Amniotic stem cell (primary cell): ENCODE measurements around the gene PTPRF.
A peak's percentile ranks its signal among the peaks of the same experiment; 100 is the strongest.

Experiments used
- DNase-seq: peaks from one replicate; lab custom pipeline; 2025; lab: John Stamatoyannopoulos, UW

PTPRF gene

GRCh38 chr1:43582162-43582566, 51.5 kb downstream of the PTPRF start:
- DNase-seq, result peak; percentile 81

DNA sequence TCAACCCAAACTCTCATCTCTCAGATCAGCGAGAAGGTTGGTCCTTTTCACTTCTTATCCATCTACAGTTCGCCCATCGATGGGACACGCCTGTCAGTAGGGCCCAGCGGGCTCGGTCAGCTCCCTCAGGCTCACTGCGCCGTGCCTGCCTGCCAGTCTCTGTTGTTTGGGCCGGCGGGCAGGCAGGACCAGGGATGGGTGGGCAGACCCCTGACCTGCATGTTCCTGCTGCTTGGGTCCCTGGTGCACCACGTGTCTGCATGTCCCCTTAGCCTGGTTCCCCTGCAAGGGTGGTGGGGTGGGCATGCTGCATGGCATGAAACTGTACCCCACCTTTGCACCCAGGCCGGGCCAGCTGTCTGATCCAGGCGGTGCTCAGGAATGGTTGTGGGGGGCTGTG, 52.4 kb downstream of the PTPRF start:
- DNase-seq, result no peak

DNA sequence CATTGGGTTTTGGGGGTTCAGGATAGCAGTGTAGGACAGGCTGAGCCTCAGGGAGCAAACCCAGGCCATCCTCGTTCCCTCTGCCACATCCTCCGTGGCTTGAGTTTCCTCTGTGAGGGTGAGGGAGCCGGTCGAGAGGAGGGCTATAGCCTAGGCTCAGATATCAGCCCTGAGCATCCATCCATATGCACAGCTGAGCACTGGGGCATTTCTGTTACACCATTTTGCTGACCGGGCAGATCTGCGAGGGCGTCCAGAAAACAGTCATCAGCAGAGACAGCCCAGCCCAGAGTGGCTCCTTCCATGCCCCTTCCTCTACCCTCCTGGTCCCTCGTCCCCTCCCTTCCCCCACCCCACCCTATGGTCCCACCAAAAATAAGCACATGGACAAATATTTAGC, 53.5 kb downstream of the PTPRF start:
- DNase-seq, result no peak

DNA sequence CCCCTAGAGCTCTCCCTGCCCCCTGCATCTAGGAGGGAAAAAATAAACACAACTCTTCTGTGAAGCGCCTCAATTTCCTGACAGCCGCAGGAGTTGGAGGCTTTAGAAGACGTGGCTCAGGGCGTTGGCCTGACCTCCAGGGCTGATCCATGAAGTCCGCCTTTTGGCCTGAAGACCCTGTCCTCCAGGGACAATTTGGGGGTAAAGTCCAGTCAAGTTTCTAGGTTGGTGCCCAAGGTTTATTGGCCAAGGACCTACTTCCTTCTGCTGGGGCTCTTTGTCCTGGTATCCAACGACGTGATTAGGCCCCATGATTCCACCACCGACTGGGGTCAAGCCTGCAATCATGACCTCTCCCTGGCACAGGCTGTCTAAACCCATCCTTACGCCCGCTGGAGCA, 54.9 kb downstream of the PTPRF start:
- no peak for DNase-seq

GRCh38 chr1:43586136-43586731, 55.6 kb downstream of the PTPRF start:
- no peak for DNase-seq

DNA sequence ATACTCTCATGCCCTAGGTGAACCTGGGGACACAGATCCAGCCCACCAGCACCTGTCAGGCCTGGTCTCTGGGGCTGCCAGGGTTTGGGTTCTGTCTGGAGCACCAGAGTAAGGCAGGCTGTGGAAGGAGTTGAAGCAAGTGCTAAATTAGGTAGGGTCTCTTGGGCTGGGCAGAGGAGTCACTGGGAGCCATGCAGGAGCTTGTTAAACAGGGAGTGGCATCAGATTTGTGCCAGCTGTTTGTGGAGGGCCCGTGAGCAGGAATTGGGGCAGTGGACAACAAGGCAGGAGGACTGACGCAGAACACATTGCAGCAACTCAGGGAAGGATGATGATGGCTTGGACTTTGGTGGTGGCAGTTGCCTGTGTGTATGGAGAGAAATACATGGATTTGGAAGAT, 56.3 kb downstream of the PTPRF start:
- no peak for DNase-seq

DNA sequence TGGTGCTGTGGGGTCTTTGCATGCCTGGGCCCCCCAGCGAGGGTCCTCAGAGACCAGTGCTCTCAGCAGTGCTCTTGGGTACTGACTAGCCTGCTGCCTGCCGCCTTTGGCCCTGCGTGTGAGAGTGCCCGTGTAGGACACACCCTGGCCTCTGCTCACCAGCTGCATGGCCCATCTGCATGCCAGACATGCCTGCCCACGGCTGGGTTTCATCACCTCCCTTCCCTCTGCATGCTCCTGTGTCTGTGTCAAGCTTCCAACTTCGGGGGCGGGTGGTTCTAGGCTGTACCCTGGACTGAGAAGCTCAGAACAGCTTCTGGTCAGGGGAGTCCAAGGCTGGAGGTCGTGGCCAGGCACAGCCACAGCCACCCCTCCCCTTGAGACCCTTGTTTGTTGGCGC, 56.9 kb downstream of the PTPRF start:
- no peak for DNase-seq

DNA sequence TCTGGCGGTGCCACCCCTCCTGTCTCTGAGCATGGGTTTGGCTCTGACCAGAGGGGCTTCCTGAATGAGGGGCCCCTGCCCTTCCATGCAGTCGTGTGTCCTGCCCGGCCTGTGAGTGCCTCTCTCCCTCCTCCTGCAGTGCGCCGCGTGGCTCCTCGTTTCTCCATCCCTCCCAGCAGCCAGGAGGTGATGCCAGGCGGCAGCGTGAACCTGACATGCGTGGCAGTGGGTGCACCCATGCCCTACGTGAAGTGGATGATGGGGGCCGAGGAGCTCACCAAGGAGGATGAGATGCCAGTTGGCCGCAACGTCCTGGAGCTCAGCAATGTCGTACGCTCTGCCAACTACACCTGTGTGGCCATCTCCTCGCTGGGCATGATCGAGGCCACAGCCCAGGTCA, 57.9 kb downstream of the PTPRF start:
- DNase-seq, result no peak

GRCh38 chr1:43590388-43590925, 59.8 kb downstream of the PTPRF start:
- no peak for DNase-seq

DNA sequence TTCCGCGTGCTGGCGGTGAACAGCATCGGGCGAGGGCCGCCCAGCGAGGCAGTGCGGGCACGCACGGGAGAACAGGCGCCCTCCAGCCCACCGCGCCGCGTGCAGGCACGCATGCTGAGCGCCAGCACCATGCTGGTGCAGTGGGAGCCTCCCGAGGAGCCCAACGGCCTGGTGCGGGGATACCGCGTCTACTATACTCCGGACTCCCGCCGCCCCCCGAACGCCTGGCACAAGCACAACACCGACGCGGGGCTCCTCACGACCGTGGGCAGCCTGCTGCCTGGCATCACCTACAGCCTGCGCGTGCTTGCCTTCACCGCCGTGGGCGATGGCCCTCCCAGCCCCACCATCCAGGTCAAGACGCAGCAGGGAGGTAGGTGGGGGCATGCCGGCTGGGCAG, 60.5 kb downstream of the PTPRF start:
- DNase-seq, result no peak

GRCh38 chr1:43592051-43592665, 61.5 kb downstream of the PTPRF start:
- no peak for DNase-seq

DNA sequence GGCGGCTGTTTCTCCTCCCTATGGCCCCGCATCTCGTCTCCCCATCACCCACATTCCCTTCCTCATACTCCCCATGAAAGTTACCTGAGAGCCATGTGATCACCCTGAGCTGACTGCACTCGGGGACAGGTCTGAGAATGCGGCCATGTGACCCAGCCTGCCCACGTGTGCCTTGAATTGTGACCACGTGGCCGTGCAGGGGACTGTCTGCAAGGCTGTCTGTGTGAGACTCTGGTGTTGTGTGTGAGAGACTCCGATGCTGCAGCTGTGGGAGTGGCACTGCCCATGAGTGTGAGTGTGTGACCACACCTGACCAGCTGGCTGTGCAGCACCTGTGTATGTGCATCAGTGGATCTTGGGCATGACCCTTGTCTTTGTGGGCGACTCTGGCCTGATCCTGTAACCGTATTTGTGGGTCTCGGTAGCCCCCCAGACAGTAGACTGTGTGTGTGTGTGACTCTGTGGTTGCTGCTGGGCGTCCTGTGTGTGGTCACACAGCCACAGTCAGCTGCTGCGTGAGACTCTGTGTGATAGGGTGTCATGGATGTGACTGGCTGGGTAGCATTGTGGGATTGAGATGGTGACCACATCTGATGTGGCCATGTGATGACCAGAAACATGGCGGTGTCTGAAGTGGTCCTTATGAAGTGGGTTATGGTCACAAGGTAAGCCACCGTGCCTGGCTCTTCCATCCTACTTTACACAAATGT, 62.4 kb downstream of the PTPRF start:
- no peak for DNase-seq

DNA sequence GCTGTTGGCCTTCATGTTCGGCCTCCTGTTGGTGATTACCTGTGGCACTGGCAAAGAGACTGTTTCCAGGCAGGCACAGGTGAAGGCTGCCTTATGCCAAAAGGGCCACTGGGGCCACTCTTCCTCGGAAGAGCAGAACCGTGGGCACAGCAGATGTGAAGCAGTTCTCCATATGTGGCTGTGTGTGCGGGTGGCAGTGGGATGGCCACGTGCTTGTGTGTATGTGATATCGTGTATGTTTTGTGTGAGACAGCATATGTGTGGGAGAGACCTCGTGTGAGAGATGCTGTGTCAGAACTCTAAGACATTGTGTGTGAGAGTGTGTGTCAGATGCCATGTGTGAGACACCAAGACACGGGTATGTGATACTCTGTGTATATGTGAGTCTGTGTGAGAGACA, 65.9 kb downstream of the PTPRF start:
- DNase-seq, result no peak

DNA sequence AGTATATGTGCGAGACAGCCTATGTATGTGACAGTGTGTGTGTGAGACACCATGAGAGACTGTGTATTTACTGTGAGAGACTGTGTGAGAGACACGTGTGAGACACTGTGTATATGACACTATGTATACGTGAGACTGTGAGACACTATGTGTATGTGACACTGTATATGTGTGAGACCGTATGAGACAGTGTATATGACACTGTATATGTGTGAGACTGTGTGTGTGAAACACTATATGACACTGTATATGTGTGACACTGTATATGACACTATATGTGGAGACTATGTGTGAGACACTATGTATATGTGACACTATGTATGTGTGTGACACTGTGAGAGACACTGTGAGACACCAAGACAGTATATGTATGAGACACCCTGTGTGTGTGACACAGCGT, 66.3 kb downstream of the PTPRF start:
- no peak for DNase-seq

GRCh38 chr1:43597721-43598120, 67.0 kb downstream of the PTPRF start:
- no peak for DNase-seq

DNA sequence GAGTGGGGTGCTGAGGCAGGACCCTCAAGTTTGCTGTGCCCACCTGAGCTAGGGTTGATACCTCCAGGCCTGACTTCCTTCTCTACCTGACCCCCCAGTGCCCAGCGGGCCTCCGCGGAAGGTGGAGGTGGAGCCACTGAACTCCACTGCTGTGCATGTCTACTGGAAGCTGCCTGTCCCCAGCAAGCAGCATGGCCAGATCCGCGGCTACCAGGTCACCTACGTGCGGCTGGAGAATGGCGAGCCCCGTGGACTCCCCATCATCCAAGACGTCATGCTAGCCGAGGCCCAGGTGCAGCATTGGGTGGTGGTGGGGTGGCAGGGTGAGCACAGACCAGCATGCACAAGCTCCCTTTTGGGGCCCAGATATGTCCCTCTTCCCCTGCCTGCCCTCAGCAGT, 67.9 kb downstream of the PTPRF start:
- DNase-seq, result no peak

DNA sequence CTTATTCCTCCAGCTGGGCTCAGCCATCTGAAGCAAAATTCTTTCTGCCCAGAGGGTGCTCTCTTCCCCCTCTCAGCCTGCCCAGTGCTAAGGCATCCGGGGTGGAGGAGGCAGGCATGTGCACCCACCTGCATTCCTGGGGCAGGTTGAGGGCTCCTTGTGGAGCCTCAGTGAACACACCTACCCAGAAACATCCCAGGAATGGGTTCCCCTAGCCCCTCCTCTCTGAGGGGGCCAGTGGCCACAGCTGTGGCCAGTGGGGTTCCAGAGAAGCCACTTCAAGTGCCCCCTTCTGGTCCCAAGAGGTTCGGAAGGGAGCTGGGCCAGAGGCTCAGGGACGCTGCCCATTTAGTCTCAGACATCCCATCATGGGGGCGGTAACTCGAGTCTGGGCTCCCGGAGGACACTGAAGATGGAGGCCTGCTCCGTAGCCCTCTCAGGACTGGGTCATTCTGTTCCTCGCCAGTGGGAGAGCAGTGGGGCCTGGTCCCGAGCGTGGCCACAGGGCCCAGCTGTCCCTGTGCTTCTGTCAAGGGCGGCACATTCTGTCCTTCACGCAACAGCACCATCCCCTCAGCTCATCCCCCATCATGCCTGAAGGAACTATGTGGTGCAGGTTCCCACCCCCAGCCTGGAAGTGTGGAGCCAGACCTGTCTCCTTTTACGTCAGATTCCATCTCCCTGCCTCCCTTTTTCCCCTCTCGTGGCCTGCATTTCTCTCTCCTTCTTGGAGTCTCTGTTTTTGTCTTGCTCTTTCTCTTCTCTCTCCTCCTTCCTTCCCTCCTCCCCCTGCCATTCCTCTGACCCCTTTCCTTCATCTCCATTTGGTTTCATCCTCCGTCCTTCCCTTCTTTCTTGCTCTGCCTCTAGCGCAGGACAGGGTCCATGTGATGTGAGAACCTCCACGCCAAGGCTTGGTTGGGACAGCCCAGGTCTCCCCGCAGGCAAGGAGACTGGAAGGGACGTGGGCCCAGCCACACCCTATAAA, 69.6 kb downstream of the PTPRF start:
- DNase-seq, result no peak

DNA sequence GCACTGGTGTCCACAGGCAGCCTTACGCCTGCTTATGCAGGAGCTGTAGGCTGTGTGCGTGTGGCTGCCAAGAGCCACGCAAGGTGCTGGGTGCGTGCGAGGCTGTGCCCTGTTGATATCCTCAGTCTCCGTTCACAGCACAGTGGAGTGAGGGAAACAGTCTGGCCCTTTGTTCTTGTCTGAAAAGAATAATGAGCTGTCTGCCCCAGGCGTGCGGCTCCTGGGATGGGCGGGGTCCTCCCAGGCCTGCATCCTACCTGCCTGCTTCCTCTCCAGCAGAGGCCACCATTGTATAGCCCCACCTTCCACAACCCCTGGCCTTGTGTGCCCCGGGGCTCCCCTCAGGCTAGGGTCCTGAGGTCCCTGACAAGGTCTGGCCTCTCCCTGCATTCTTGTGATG, 72.3 kb downstream of the PTPRF start:
- DNase-seq, result no peak

- DNase-seq, result no peak
Observed at GRCh38 chr1:43604192-43604591, 73.5 kb downstream of the PTPRF start.

DNA sequence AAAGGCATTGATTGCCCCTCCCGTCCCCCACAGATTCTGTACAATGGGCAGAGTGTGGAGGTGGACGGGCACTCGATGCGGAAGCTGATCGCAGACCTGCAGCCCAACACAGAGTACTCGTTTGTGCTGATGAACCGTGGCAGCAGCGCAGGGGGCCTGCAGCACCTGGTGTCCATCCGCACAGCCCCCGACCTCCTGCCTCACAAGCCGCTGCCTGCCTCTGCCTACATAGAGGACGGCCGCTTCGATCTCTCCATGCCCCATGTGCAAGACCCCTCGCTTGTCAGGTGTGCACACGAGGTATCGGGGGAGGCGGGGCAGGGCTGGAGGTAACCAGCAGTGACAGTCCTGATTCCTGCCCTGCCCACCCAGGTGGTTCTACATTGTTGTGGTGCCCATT, 74.5 kb downstream of the PTPRF start:
- no peak for DNase-seq

DNA sequence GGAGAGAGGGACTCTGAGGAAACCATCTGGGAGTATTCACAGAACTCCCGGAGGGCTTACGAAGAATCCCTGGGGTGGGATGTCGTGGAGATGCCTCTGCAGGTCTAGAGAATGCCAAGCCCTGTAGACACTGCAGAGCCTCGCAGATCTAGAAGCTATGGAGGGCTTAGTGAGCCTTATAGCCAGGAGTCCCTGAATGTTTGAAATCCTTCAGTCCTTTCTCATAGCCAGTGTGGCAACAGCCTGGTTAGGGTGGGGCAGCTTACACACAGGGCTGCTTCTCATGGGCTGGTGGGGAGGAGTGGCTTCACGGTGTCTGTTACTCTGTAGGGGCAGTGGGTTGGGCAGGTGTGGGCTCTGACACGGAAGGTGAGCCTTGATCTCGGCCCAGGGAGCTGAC, 75.1 kb downstream of the PTPRF start:
- no peak for DNase-seq

GRCh38 chr1:43606624-43607023, 75.9 kb downstream of the PTPRF start:
- no peak for DNase-seq
